GM12878 (cell line): ENCODE measurements around the gene NEK8. TPM values are rescaled to one million over a fixed set of nuclear protein-coding genes. Genes with fewer than 3 reads are reported as not detected.

Experiments
- ATAC-seq: fragments of 200-7000 bp; cut with Tn5 transposase; 3 replicates; pipeline ENCODE4 v1.9.1; 2020; ENCODE audit warnings: mild to moderate bottlenecking, moderate library complexity
- BruUV-seq: library from RNA; stranded (reverse); fragments of 400-500 nt; replicated peaks from 2 replicates; lab custom pipeline; 2021; lab: Mats Ljungman, UMichigan
- CTCF ChIA-PET: fragments of 300-600 bp; sonication (Branson Sonifier 250); formaldehyde crosslinking; extraction: SDS; loops from one replicate; lab custom pipeline; 2021; ENCODE audit warnings: inconsistent platforms; lab: Yijun Ruan, JAX
- POLR2A ChIA-PET: fragments of 350-600 bp; formaldehyde crosslinking; extraction: SDS; loops from one replicate; lab custom pipeline; 2021; ENCODE audit warnings: inconsistent platforms; lab: Charles Lee
- RAD21 ChIA-PET: fragments of 300-600 bp; sonication (Branson Sonifier 250); formaldehyde crosslinking; loops from one replicate; lab custom pipeline; 2023; ENCODE audit warnings: antibody characterized with exemption; ENCODE audit not compliant: unreplicated experiment; lab: Charles Lee
- SMC1A ChIA-PET: fragments of 300-600 bp; sonication (Branson Sonifier 250); formaldehyde crosslinking; loops from one replicate; lab custom pipeline; 2023; ENCODE audit not compliant: unreplicated experiment, uncharacterized antibody; lab: Charles Lee
- DNase-seq: peaks from one replicate; pipeline ENCODE4 v3.0.0-alpha.2; 2011; ENCODE audit warnings: low read depth, low spot score
- FAIRE-seq: peaks from 3 replicates; lab custom pipeline; 2011; peaks lifted over from hg19 to GRCh38; lab: Jason Lieb, UNC
- H2AFZ ChIP-seq: 2 replicates; pipeline ENCODE4 v1.6.0; 2011; ENCODE audit warnings: low read depth, low read length, control low read depth; ENCODE audit not compliant: control insufficient read depth
- H3K27ac ChIP-seq: 2 replicates; pipeline ENCODE4 v1.5.1; 2011; ENCODE audit warnings: control low read depth; ENCODE audit not compliant: control insufficient read depth, insufficient read depth
- H3K27me3 ChIP-seq, 2 experiments: replicated peaks in 1 of 2; 2 replicates each; pipeline versions ENCODE4 v1.6.0 to v1.6.1; 2011; ENCODE audit warnings: low read length in 1 of 2; ENCODE audit not compliant: control insufficient read depth in 2 of 2, insufficient read depth in 2 of 2
- H3K36me3 ChIP-seq, 2 experiments: 2 replicates each; pipeline ENCODE4 v1.5.1; 2011; ENCODE audit warnings: low read length in 1 of 2; ENCODE audit not compliant: control insufficient read depth in 2 of 2, insufficient read depth in 2 of 2
- H3K4me1 ChIP-seq: 2 replicates; pipeline ENCODE4 v1.6.1; 2011; ENCODE audit warnings: mild to moderate bottlenecking, low read length, moderate library complexity, mixed read lengths; ENCODE audit not compliant: control insufficient read depth, insufficient read depth
- H3K4me2 ChIP-seq: 2 replicates; pipeline ENCODE4 v1.6.0; 2011; ENCODE audit warnings: control low read depth; ENCODE audit not compliant: control insufficient read depth, insufficient read depth
- H3K4me3 ChIP-seq: fragments of 200-600 bp; sonication (generic); 2 replicates; pipeline ENCODE4 v1.5.1; 2016
- H3K79me2 ChIP-seq: 2 replicates; pipeline ENCODE4 v1.6.0; 2011; ENCODE audit warnings: low read length; ENCODE audit not compliant: control insufficient read depth, insufficient read depth
- H3K9ac ChIP-seq: 2 replicates; pipeline ENCODE4 v1.8.0; 2011; ENCODE audit warnings: low read length, control low read depth, mixed read lengths; ENCODE audit not compliant: control insufficient read depth, insufficient read depth
- H3K9me3 ChIP-seq: replicated peaks from 3 replicates; pipeline ENCODE4 v1.5.1; 2011; ENCODE audit warnings: mild to moderate bottlenecking, low read length; ENCODE audit not compliant: control insufficient read depth, insufficient read depth
- H4K20me1 ChIP-seq: 2 replicates; pipeline ENCODE4 v1.6.0; 2011; ENCODE audit not compliant: control insufficient read depth, insufficient read depth
- ATF2 ChIP-seq: IDR thresholded peaks from 2 replicates; pipeline ENCODE4 v1.6.1; 2012; ENCODE audit warnings: low read length, inconsistent platforms
- CBX5 ChIP-seq: sonication (generic); IDR thresholded peaks from 2 replicates; pipeline ENCODE4 v1.6.1; 2016; ENCODE audit warnings: low read depth, moderate library complexity, mild to moderate bottlenecking, inconsistent platforms
- EGR1 ChIP-seq, 2 experiments: IDR thresholded peaks; 1 replicate in 1 of 2; 2 replicates in 1 of 2; pipeline ENCODE4 v1.6.1; 2011 to 2012; ENCODE audit warnings: low read depth in 2 of 2, low read length in 2 of 2, borderline replicate concordance in 1 of 2, mild to moderate bottlenecking in 1 of 2, moderate library complexity in 1 of 2
- EZH2 ChIP-seq: IDR thresholded peaks from 2 replicates; pipeline ENCODE4 v1.6.1; 2012; ENCODE audit warnings: low read depth, mild to moderate bottlenecking, control low read depth, inconsistent platforms, low read length, borderline replicate concordance; ENCODE audit not compliant: control insufficient read depth
- LARP7 ChIP-seq: fragments of 450-650 bp; IDR thresholded peaks from 2 replicates; pipeline ENCODE4 v1.6.1; 2017; ENCODE audit warnings: mild to moderate bottlenecking
- NFXL1 ChIP-seq: fragments of 450-650 bp; IDR thresholded peaks from 2 replicates; pipeline ENCODE4 v1.6.1; 2017; ENCODE audit warnings: antibody characterized with exemption, mild to moderate bottlenecking, borderline replicate concordance
- PAX8 ChIP-seq: fragments of 450-650 bp; IDR thresholded peaks from 2 replicates; pipeline ENCODE4 v1.6.1; 2017; ENCODE audit warnings: mild to moderate bottlenecking, moderate library complexity
- POLR2A ChIP-seq: IDR thresholded peaks from 2 replicates; pipeline ENCODE4 v1.6.1; 2011; ENCODE audit warnings: low read depth, mild to moderate bottlenecking, low read length
- RAD21 ChIP-seq: IDR thresholded peaks from 2 replicates; pipeline ENCODE4 v1.6.1; 2011; ENCODE audit warnings: mild to moderate bottlenecking, low read depth, low read length, moderate library complexity; ENCODE audit not compliant: insufficient read depth
- RUNX3 ChIP-seq: IDR thresholded peaks from 2 replicates; pipeline ENCODE4 v1.6.1; 2012; ENCODE audit warnings: low read length, inconsistent platforms
- TAF1 ChIP-seq: IDR thresholded peaks from 2 replicates; pipeline ENCODE4 v1.6.1; 2011; ENCODE audit warnings: mild to moderate bottlenecking, low read depth, low read length, borderline replicate concordance
- TCF3 ChIP-seq: IDR thresholded peaks from 2 replicates; pipeline ENCODE4 v1.6.1; 2012; ENCODE audit warnings: low read depth, mild to moderate bottlenecking, low read length, borderline replicate concordance; ENCODE audit not compliant: insufficient read depth
- ZNF592 ChIP-seq: fragments of 450-650 bp; IDR thresholded peaks from 2 replicates; pipeline ENCODE4 v1.6.1; 2017; ENCODE audit warnings: mild to moderate bottlenecking, moderate library complexity
- WGBS: methylation state at CpG from one replicate; pipeline ENCODE4 v1.1.6; 2016; ENCODE audit warnings: low lambda C conversion rate; ENCODE audit not compliant: insufficient replicate concordance, insufficient coverage; ENCODE audit errors: missing lambda C conversion rate; 5-methylcytosine and 5-hydroxymethylcytosine counted together
- in situ Hi-C: fragments of 300-500 bp; cut with MboI; formaldehyde crosslinking; loops from 9 replicates; pipeline ENCODE4 v1.14.3; 2018; ENCODE audit warnings: mixed read lengths
- intact Hi-C: fragments of 100-400 bp; cut with micrococcal nuclease; formaldehyde crosslinking; loops from one replicate; pipeline ENCODE4 v1.14.2; 2022; ENCODE audit not compliant: unreplicated experiment
- polyA plus RNA-seq, 11 experiments: library from polyadenylated mRNA; depleted of rRNA in 4 of 11; unstranded in 6 of 11; stranded (reverse) in 5 of 11; fragments of >200 nt; fragmentation: Nextera tagmentation in 4 of 11; fragmentation: Illumina TruSeq in 1 of 11; extraction: Ambion mirVana in 4 of 11; extraction: Trizol in 1 of 11; gene quantifications; 1 replicate in 1 of 11; 2 replicates in 10 of 11; pipeline versions ENCODE4 v1.2.1 to v1.2.3, GENCODE V29; 2011 to 2016; ENCODE audit warnings: inconsistent platforms in 2 of 11, missing spikeins in 2 of 11, low read depth in 1 of 11
- total RNA-seq, 4 experiments: library from RNA; depleted of rRNA in 3 of 4; stranded (reverse); fragments of >200 nt in 3 of 4; fragmentation: Illumina TruSeq in 1 of 4; extraction: Trizol in 1 of 4; gene quantifications; 2 replicates each; pipeline versions ENCODE4 v1.2.1 to v1.2.3, GENCODE V29; 2013 to 2021

NEK8 gene
- total and polyA plus RNA-seq, 10 of the 15 experiments (the other 5 are each of a cell fraction or from before 2014, with no cell fraction given): 2.3 to 14.3 (median 9.4) TPM

- ChIA-PET CTCF (interaction anchor here (1.2 to 1.4 kb wide), 3 partner anchors 9 to 28 kb away, joined by 3 to 10 read pairs (median 5); no protein-coding TSS in a partner anchor), RAD21 (interaction anchor here (0.6 to 1.3 kb wide), 2 partner anchors 10 to 157 kb away, joined by 3 read pairs; no protein-coding TSS in a partner anchor), SMC1A (no interaction called here), POLR2A (interaction anchor here (0.6 to 17.2 kb wide), 6 partner anchors 9 to 215 kb away, joined by 3 to 485 read pairs (median 4); partner anchors contain the start of genes RPL23A, TLCD1 and TRAF4)
- in situ Hi-C loops: loop anchor here (25.0 kb wide), 1 partner anchor 1273 kb away; the partner anchor contains the start of gene KSR1
- WGBS: 29% methylated on average over 5 of the region's 5 CpGs
- Histone ChIP-seq H4K20me1 (no peaks in the 10 kb centered on the region), H3K9me3 (peaks cover 6% of the 10 kb centered on the region; the same call in 2 of the 3 replicates), H3K4me1 (peaks cover 50% of the 10 kb centered on the region), H3K79me2 (peaks cover 16% of the 10 kb centered on the region), H3K4me2 (no peak overlapping the region), H3K36me3 (peaks cover 0 to 3% of the 10 kb centered on the region in 2 experiments; a peak in 2 of 4 replicates), H3K27ac (no peak overlapping the region; the same call in 1 of the 2 replicates), H3K27me3 (no peaks in the 10 kb centered on the region), H2AFZ (no peak overlapping the region), H3K4me3 (no peak overlapping the region), H3K9ac (no peak overlapping the region)
- TF ChIP-seq PAX8 (no peak), TCF3 (no peak), NFXL1 (no peak), POLR2A (no peak), ATF2 (no peak), TAF1 (no peak), EGR1 (IDR thresholded peaks at IDR 0.05; ENCODE audit: borderline replicate concordance in 1 of 2, low read depth in 2 of 2, low read length in 2 of 2) (no peak), RAD21 (no peak), RUNX3 (no peak), EZH2 (no peak), ZNF592 (no peak), LARP7 (no peak), CBX5 (no peak)
- no peak for ATAC-seq
- intact Hi-C loops: no loop called here
- BruUV-seq: no TSS peak
- FAIRE-seq: no peak
- no peak for DNase-seq
Observed at GRCh38 chr17:28735242-28735722, 6.7 kb downstream of the NEK8 start.
